Stimulated activated CD8-positive, alpha-beta memory T cell treated with anti-CD3 and anti-CD28 coated beads, Interleukin-7, amount 100 ng/mL, for 1 hour (primary cell): Measurements from ENCODE around the gene TSNAXIP1.

Experiments used
- DNase-seq, 2 donors: peaks; one replicate each; pipeline ENCODE4 v3.0.0-alpha.2; 2020; ENCODE audit warnings: low read depth in 2 of 2

TSNAXIP1 gene

GRCh38 chr16:67806428-67807147 lies at the start of gene TSNAXIP1, which contains the start of gene RANBP10:
TSNAXIP1 (plus strand) TSS chr16:67806889; CDS start chr16:67807150, 261 bp downstream.
RANBP10 (minus strand) TSS chr16:67806560; CDS start chr16:67806536, 24 bp downstream.
- peak; percentile 86 to 87 for DNase-seq

GRCh38 chr16:67758006-67758405 lies 48.7 kb upstream of the TSNAXIP1 start:
- DNase-seq, result no peak

- no peak for DNase-seq
Measured at GRCh38 chr16:67758966-67759365, 47.7 kb upstream of the TSNAXIP1 start.

- no peak for DNase-seq
Measured at GRCh38 chr16:67760206-67760955, 46.3 kb upstream of the TSNAXIP1 start.

GRCh38 chr16:67760956-67761230 lies 45.8 kb upstream of the TSNAXIP1 start:
- DNase-seq, result no peak

GRCh38 chr16:67761924-67762323 lies 44.8 kb upstream of the TSNAXIP1 start:
- DNase-seq, result no peak

- no peak for DNase-seq
Measured at GRCh38 chr16:67762385-67762784, 44.3 kb upstream of the TSNAXIP1 start.

- no peak for DNase-seq
Measured at GRCh38 chr16:67763066-67763465, 43.6 kb upstream of the TSNAXIP1 start.

- no peak for DNase-seq
Measured at GRCh38 chr16:67764158-67764667, 42.5 kb upstream of the TSNAXIP1 start.

GRCh38 chr16:67766291-67766690 lies 40.4 kb upstream of the TSNAXIP1 start:
- DNase-seq, result no peak

- no peak for DNase-seq
Measured at GRCh38 chr16:67767953-67768352, 38.7 kb upstream of the TSNAXIP1 start.

GRCh38 chr16:67770346-67770991 lies 36.2 kb upstream of the TSNAXIP1 start:
- DNase-seq, result no peak

- DNase-seq, result no peak
Measured at GRCh38 chr16:67773099-67773498, 33.6 kb upstream of the TSNAXIP1 start.

- DNase-seq, result no peak
Measured at GRCh38 chr16:67773569-67774456, 32.9 kb upstream of the TSNAXIP1 start.

- DNase-seq, result no peak
Measured at GRCh38 chr16:67774457-67774853, 32.2 kb upstream of the TSNAXIP1 start.

GRCh38 chr16:67775273-67775672 lies 31.4 kb upstream of the TSNAXIP1 start:
- DNase-seq, result no peak

GRCh38 chr16:67779256-67780014 lies 27.3 kb upstream of the TSNAXIP1 start:
- DNase-seq, result no peak

- no peak for DNase-seq
Measured at GRCh38 chr16:67780847-67781564, 25.7 kb upstream of the TSNAXIP1 start.

- DNase-seq, result no peak
Measured at GRCh38 chr16:67781565-67781921, 25.1 kb upstream of the TSNAXIP1 start.
